GM19193 (cell line): ENCODE measurements around the gene DPT.

Source experiments
- POLR2A ChIP-seq: IDR thresholded peaks from 4 replicates; pipeline ENCODE4 v1.6.1; 2011; ENCODE audit not compliant: insufficient read depth, insufficient read length; ENCODE audit errors: extremely low read depth

Gene DPT

DNA sequence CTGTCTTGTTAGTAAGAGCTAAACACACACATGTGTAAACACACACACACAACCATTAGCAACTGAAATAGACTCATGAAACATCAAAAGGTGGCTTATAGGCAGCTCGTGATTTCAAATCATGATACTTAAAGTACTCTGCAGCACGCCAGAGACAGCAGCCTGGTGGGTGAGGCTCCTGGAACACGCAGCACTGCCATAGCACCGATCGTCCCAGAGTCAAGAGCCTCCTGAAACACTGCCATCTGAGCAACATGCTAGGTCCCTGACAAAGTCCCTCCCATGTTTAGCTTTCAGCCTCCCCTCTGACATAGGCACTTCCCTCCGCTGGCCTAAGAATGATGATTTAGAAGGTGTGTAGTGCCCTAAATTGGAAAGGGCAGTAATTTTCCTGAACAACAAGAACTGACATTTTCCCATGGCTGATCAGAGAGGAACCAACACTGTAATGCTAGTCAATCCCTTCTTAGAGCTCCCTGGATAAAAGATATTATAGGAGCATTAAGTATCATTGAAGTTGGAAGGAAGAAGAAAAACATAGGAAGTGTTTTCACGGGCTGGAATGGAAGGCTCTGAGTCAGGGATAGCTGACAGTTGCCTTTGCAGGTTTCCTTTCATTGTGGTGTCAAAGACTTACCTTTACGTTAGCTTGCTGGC, 14.1 kb upstream of the DPT start:
- TF ChIP-seq POLR2A: no peak

DNA sequence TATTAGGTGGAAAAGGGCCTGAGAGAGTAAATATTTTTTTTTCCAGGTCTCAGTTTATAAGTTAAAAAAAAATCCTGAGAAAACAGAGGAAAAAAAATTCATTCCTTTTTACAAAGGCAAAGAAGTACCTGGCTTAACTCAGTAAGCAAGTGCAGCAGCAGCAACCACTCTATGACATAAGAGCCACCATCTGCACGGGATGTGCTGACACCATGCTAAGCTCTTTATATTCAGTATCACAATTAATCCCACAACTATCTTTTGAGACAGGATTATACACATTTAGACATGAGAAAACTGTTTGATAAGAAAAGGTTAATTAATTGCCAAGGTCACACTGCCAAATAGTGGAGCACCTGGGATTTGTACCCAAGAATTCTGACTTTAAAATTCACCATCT, 13.4 kb upstream of the DPT start:
- no peak for TF ChIP-seq POLR2A

DNA sequence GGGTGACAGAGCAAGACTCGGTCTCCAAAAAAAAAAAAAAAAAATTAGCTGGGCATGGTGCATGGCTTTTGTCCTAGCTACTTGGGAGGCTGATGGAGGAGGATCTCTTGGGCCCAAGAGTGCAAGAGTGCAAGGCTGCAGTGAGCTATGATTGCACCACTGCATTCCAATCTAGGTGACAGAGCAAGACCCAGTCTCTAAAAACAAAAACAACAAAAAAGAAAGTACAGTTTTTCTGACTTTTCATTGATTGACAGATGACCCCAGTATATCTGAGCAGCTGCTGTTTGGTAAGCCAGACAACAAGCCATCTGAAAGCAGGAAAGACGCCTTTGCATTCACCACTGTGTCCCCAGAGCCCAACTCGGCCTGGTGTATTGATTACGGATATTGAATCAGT, 10.9 kb upstream of the DPT start:
- TF ChIP-seq POLR2A: no peak

DNA sequence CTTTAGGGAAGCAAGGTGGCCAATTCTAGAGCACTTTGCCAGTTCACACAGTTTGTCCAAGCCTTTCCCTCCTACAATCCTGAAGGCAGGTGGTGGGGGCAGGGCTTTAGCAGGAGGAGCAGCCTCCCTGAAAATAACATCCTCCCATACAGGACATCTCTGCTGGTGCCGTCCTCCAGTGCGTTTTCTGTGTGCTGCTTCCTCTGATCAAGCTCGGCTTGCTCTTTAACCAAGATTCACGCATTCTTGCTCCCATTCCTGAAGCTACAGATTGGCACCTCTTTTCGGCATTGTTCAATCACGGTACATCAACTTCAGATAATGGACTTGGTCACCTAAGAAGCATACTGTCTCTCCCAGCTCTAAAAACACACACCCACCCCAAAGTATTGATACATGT, 7.5 kb upstream of the DPT start:
- no peak for TF ChIP-seq POLR2A

DNA sequence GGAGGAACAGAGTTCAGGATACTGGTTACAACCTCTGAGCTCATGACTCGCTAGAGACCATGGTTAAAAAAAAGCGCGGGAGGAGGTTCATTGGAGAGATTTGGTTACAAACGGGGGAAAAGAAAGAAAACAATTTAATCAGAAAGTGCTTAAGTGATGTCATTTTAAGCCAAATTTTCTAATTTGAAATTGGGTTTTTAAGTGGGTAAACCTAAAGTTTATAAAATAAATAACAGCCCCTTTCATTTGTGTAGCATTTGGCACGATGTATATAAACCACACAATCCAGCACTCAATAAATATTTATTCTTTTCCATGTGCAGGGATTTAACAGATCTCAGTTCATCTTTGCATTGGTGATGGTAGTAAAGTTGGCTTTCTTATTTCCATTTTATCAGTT, 7.0 kb upstream of the DPT start:
- TF ChIP-seq POLR2A: no peak

DNA sequence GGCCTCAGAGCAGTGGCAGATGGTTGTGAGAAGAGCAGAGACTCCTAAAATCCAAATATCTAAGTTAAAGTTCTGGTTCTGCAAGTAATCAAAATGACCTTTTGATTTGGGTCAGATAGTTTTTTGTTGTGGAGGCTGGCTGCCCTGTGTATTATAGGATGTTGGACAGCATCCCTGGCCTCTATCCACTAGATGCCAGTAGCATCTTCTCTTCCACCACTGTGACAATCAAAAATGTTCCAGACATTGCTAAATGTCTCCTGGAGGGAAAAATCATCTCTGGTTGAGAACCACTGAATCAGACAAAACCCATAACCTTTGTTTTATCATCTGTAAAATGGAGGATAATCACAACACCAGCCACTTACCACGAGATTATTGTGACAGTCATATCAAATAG, 5.9 kb upstream of the DPT start:
- no peak for TF ChIP-seq POLR2A

DNA sequence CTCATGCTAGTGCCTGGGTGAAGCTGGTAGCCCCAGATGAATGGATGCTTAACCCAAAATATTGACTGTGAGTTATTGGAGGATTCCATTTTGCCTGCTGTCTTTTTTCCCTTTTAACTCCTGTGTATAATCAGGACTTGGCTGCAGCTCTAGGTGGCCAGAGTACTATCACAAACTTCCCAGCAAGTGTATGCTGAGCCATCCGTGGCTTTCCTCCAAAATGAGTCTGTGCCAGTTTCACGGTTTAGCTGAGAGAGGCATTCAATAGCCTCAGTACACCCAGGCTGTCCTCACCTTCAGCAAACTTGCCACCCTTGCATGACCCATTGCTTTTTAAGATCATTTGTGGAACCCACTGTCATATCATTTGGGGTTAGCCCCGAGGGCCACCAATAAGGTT, 5.3 kb upstream of the DPT start:
- TF ChIP-seq POLR2A: no peak

DNA sequence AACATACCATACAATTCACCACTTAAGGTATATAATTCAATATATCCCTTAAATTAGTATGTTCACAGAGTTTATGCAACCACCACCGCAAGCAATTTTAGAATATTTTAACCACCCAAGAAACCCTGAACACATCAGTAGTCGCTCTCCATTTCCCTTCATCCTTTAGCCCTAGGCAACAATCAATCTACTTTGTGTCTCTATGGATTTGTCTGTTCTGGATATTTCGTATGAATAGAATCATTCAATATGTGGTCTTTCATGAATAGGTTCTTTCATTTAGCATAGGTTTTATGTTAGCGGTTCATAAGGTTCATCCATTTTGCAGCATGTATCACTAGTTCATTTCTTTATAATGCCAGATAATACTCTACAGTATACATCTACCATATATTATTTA, 4.2 kb upstream of the DPT start:
- TF ChIP-seq POLR2A: no peak

DNA sequence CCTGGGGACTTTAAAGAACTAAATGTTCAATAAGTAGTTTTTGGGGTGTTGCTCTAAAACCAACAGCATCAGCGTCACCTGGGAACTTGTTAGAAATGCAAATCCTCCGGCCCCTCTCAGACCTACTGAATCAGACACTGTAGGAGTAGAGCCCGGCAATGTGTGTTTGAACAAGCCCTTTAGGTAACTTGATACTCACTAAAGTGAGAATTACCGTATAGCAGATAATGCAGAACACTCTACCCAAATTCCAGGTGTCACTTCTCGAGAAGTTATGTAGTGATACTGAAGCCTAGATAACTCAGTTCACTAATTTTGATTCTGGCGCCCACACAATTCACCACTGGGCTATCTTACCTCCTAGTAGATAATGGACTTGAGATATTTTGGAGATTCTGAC, 3.7 kb upstream of the DPT start:
- TF ChIP-seq POLR2A: no peak

DNA sequence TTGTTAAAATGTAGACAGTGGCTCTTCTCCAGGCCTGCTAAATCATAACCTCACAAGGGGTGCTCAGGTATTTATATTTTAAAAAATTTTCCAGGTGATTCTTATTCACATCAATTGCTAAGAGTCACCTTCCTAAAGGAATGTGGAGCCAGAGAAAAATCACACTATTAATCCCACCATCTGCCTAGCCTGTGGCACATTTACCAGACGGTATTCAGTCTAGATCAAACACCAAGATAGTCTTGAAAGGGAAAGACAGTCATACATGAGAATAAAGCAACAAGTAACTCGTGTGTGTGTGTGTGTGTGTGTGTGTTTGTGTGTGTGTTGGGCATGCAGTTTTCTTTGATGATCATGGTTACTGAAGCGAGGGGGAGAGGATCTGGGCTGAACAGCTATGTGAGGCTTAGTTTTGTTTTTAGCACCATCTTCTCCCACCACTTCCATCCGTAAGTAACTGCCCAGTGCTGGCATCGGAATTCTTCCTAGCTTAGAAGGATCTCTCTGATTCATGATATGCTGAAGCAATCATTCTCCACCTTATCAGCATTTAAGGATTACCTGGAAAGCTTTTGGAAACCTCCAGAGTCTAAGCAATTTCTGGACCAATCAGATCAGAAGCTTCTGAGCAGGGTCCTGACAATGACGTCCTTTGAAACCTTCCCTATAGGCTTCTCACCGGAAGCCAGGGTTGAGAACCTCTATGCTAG, 2.4 kb upstream of the DPT start:
- no peak for TF ChIP-seq POLR2A

DNA sequence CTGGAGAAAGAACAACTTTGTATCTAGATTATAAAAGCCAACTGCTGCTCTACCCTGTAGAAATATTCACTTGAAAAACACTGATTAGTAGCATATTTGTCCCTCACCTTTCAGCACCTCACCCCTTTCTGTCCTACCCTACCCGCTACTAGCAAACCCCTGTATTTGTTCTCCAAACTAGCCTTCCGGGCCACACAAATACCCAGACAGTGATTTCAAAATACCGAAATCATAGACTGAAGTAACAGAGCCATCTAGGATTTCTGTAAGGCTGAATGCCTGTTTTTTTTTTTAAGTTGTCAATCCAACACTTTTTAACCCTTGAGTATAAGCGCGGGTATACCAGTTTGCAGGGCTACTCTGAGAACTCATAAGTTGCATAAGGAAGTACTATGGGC, 398 bp upstream of the DPT start:
- no peak for TF ChIP-seq POLR2A

DNA sequence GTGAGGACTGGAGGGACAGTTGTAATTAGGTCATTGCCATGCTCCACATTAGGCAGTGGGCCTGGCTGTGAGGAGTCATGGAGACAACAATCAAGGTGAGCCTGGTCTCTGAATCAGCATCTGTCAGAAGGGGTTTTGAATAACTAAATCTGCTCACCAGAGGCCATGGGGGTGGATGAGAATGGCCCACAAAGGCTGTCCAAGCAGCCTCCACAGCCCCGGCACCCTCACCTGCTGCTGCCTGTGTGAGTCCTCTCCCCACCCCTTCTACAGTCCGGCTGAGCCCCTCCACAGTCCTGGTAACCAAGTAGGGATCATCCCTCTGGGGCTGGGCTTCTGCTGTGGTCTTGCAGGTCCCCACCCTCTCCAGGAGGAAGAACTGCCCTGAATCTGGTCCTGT, 2.3 kb downstream of the DPT start:
- TF ChIP-seq POLR2A: no peak

DNA sequence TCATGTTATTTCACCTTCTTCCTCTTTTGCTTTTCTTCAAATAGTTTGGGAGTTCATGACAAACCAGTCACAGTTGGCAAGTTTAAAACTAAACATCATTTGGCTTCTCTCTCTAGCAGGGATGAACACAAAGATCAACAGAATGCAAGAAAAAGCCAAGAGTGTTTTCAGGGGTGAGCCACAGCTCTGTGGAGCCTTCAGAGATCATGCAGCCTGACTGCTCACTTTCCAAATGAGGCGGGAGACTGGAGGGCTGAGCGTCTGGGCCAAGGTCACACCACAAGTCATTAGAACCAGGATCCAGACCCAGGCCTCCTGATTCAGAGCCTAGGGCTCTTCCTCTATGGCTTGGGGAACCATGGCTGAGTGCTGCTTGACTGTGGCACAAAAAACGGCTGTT, 2.7 kb downstream of the DPT start:
- no peak for TF ChIP-seq POLR2A

DNA sequence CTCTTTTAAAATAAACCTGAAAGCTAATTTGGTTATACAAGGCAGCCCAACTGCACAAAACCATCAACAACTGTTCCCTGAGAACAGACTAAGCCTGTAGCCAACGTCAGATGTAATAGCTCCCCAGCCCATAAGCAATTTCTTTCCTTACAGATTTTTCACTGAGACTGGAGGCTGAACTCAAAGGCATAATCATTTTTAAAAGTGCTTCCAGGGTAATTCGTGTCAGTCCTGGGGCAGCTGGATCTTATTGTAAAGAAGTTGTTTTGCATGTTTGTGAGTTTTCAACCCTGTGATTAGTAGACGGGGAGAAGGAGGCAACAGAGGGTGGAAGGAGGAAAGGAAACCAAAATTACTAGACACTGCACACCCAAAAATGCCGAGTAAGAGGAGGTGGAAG, 3.2 kb downstream of the DPT start:
- no peak for TF ChIP-seq POLR2A

DNA sequence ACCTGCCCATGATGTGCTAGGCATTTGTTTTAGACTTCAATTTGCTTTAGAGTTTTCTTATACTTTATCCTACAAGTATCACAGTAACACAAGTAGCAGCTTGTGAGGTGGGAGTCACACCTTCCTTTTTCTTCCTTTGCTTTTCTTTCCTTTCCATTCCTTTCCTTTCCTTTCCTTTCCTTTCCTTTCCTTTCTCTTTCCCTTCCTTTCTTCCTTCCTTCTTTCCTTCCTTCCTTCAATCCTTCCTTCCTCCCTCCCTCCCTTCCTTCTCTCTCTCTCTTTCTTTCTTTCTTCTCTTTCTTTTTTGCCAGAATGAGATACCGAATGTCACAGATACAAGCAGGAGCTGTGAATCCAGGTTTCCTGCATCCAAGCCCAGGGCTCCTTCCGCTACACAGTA, 3.9 kb downstream of the DPT start:
- no peak for TF ChIP-seq POLR2A

DNA sequence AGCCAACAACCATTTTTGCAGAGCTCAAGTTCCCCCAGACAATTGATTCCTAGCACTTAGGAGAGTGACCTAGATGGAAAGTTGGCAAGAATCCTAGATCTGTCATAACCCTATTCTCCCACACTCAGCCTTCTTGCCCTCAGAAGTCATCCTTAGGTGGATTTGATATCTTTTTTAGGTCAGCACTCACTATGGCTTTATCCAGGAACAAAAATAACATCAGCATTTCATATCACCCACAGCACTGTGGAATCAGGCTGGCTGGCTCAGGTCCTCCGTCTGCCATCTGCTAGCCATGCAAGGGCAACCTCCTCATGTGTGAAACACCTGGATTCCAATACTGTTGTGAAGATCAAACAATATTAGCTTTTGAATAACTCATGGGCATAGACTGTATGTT, 6.0 kb downstream of the DPT start:
- TF ChIP-seq POLR2A: no peak

DNA sequence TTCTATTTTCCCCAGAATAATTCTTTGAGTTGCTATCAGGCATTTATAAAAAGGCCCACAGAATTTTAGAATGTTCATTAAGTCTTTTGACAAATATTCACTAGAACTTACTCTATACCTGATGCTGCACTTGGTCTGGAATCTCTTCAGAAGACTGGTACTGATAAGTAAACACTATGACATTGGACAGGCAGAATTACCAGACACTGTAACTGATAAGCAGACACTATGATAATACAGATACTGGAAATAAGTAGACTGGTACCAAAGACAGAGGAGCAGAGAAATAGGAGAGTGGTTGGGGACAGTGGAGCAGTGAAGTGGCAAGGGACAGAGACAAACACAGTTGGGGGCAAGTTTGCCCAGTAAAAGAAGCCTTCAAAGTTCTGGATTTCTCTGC, 8.2 kb downstream of the DPT start:
- no peak for TF ChIP-seq POLR2A
